Measurements from ENCODE around the gene CASS4.

CASS4 gene

GRCh38 chr20:56423886-56424285 is 11.8 kb downstream of the CASS4 start:
- Histone ChIP-seq H3K9ac (ENCODE audit: low read length) (no peak overlapping the region), H3K4me3 (ENCODE audit: low read length) (no peak overlapping the region), H3K4me1 (ENCODE audit: control insufficient read depth, insufficient read depth, low read length) (peaks cover 19% of the 10 kb centered on the region), H3K9me3 (ENCODE audit: control insufficient read depth, low read length) (no peaks in the 10 kb centered on the region), H3K27me3 (replicated peaks; ENCODE audit: control insufficient read depth, insufficient read depth, low read length) (no peaks in the 10 kb centered on the region), H3K36me3 (ENCODE audit: control insufficient read depth, insufficient read depth, low read length, severe bottlenecking) (no peaks in the 10 kb centered on the region)
- no peak for DNase-seq (ENCODE audit: low read depth)

GRCh38 chr20:56424931-56425330 is 12.9 kb downstream of the CASS4 start:
- no peaks in the 10 kb centered on the region for H3K9me3 ChIP-seq (ENCODE audit: control insufficient read depth, low read length)
- DNase-seq (ENCODE audit: low read depth): no peak
- H3K27me3 ChIP-seq (replicated peaks; ENCODE audit: control insufficient read depth, insufficient read depth, low read length): no peaks in the 10 kb centered on the region
- H3K4me3 ChIP-seq (ENCODE audit: low read length): no peak overlapping the region
- H3K9ac ChIP-seq (ENCODE audit: low read length): no peak overlapping the region
- H3K4me1 ChIP-seq (ENCODE audit: control insufficient read depth, insufficient read depth, low read length): peaks cover 22% of the 10 kb centered on the region
- no peaks in the 10 kb centered on the region for H3K36me3 ChIP-seq (ENCODE audit: control insufficient read depth, insufficient read depth, low read length, severe bottlenecking)

GRCh38 chr20:56426026-56426425 is 14.0 kb downstream of the CASS4 start:
- no peak for DNase-seq (ENCODE audit: low read depth)
- Histone ChIP-seq H3K4me1 (ENCODE audit: control insufficient read depth, insufficient read depth, low read length) (peaks cover 22% of the 10 kb centered on the region), H3K9ac (ENCODE audit: low read length) (no peak overlapping the region), H3K27me3 (replicated peaks; ENCODE audit: control insufficient read depth, insufficient read depth, low read length) (no peaks in the 10 kb centered on the region), H3K9me3 (ENCODE audit: control insufficient read depth, low read length) (no peaks in the 10 kb centered on the region), H3K36me3 (ENCODE audit: control insufficient read depth, insufficient read depth, low read length, severe bottlenecking) (no peaks in the 10 kb centered on the region), H3K4me3 (ENCODE audit: low read length) (no peak overlapping the region)

- DNase-seq (ENCODE audit: low read depth): no peak
- Histone ChIP-seq H3K27me3 (replicated peaks; ENCODE audit: control insufficient read depth, insufficient read depth, low read length) (no peaks in the 10 kb centered on the region), H3K9me3 (ENCODE audit: control insufficient read depth, low read length) (no peaks in the 10 kb centered on the region), H3K36me3 (ENCODE audit: control insufficient read depth, insufficient read depth, low read length, severe bottlenecking) (no peaks in the 10 kb centered on the region), H3K4me1 (ENCODE audit: control insufficient read depth, insufficient read depth, low read length) (peaks cover 21% of the 10 kb centered on the region), H3K9ac (ENCODE audit: low read length) (no peak overlapping the region), H3K4me3 (ENCODE audit: low read length) (no peak overlapping the region)
Observed at GRCh38 chr20:56426926-56427325, 14.9 kb downstream of the CASS4 start.

GRCh38 chr20:56427797-56428196 is 15.7 kb downstream of the CASS4 start:
- Histone ChIP-seq H3K36me3 (ENCODE audit: control insufficient read depth, insufficient read depth, low read length, severe bottlenecking) (no peaks in the 10 kb centered on the region), H3K4me3 (ENCODE audit: low read length) (no peak overlapping the region), H3K27me3 (replicated peaks; ENCODE audit: control insufficient read depth, insufficient read depth, low read length) (no peaks in the 10 kb centered on the region), H3K4me1 (ENCODE audit: control insufficient read depth, insufficient read depth, low read length) (peaks cover 14% of the 10 kb centered on the region), H3K9ac (ENCODE audit: low read length) (no peak overlapping the region), H3K9me3 (ENCODE audit: control insufficient read depth, low read length) (no peaks in the 10 kb centered on the region)
- no peak for DNase-seq (ENCODE audit: low read depth)

- Histone ChIP-seq H3K4me3 (ENCODE audit: low read length) (no peak overlapping the region), H3K36me3 (ENCODE audit: control insufficient read depth, insufficient read depth, low read length, severe bottlenecking) (no peaks in the 10 kb centered on the region), H3K9ac (ENCODE audit: low read length) (no peak overlapping the region), H3K9me3 (ENCODE audit: control insufficient read depth, low read length) (no peaks in the 10 kb centered on the region), H3K4me1 (ENCODE audit: control insufficient read depth, insufficient read depth, low read length) (peaks cover 14% of the 10 kb centered on the region), H3K27me3 (replicated peaks; ENCODE audit: control insufficient read depth, insufficient read depth, low read length) (no peaks in the 10 kb centered on the region)
- DNase-seq (ENCODE audit: low read depth): no peak
Observed at GRCh38 chr20:56428410-56428809, 16.4 kb downstream of the CASS4 start.

GRCh38 chr20:56428881-56429280 is 16.8 kb downstream of the CASS4 start:
- Histone ChIP-seq H3K36me3 (ENCODE audit: control insufficient read depth, insufficient read depth, low read length, severe bottlenecking) (no peaks in the 10 kb centered on the region), H3K27me3 (replicated peaks; ENCODE audit: control insufficient read depth, insufficient read depth, low read length) (no peaks in the 10 kb centered on the region), H3K9me3 (ENCODE audit: control insufficient read depth, low read length) (no peaks in the 10 kb centered on the region), H3K4me3 (ENCODE audit: low read length) (no peak overlapping the region), H3K9ac (ENCODE audit: low read length) (no peak overlapping the region), H3K4me1 (ENCODE audit: control insufficient read depth, insufficient read depth, low read length) (peaks cover 15% of the 10 kb centered on the region)
- DNase-seq (ENCODE audit: low read depth): no peak

- H3K4me3 ChIP-seq (ENCODE audit: low read length): no peak overlapping the region
- H3K36me3 ChIP-seq (ENCODE audit: control insufficient read depth, insufficient read depth, low read length, severe bottlenecking): no peaks in the 10 kb centered on the region
- H3K27me3 ChIP-seq (replicated peaks; ENCODE audit: control insufficient read depth, insufficient read depth, low read length): no peaks in the 10 kb centered on the region
- H3K4me1 ChIP-seq (ENCODE audit: control insufficient read depth, insufficient read depth, low read length): peaks cover 19% of the 10 kb centered on the region
- no peak overlapping the region for H3K9ac ChIP-seq (ENCODE audit: low read length)
- DNase-seq (ENCODE audit: low read depth): peak; percentile 37
- H3K9me3 ChIP-seq (ENCODE audit: control insufficient read depth, low read length): no peaks in the 10 kb centered on the region
Observed at GRCh38 chr20:56429502-56429901, 17.4 kb downstream of the CASS4 start.

GRCh38 chr20:56429941-56430340 is 17.9 kb downstream of the CASS4 start:
- H3K36me3 ChIP-seq (ENCODE audit: control insufficient read depth, insufficient read depth, low read length, severe bottlenecking): no peaks in the 10 kb centered on the region
- H3K27me3 ChIP-seq (replicated peaks; ENCODE audit: control insufficient read depth, insufficient read depth, low read length): no peaks in the 10 kb centered on the region
- no peak for DNase-seq (ENCODE audit: low read depth)
- no peak overlapping the region for H3K9ac ChIP-seq (ENCODE audit: low read length)
- peaks cover 20% of the 10 kb centered on the region for H3K4me1 ChIP-seq (ENCODE audit: control insufficient read depth, insufficient read depth, low read length)
- no peaks in the 10 kb centered on the region for H3K9me3 ChIP-seq (ENCODE audit: control insufficient read depth, low read length)
- no peak overlapping the region for H3K4me3 ChIP-seq (ENCODE audit: low read length)

GRCh38 chr20:56430461-56430860 is 18.4 kb downstream of the CASS4 start:
- no peaks in the 10 kb centered on the region for H3K27me3 ChIP-seq (replicated peaks; ENCODE audit: control insufficient read depth, insufficient read depth, low read length)
- peaks cover 22% of the 10 kb centered on the region for H3K4me1 ChIP-seq (ENCODE audit: control insufficient read depth, insufficient read depth, low read length)
- H3K9me3 ChIP-seq (ENCODE audit: control insufficient read depth, low read length): no peaks in the 10 kb centered on the region
- H3K4me3 ChIP-seq (ENCODE audit: low read length): no peak overlapping the region
- no peak for DNase-seq (ENCODE audit: low read depth)
- no peaks in the 10 kb centered on the region for H3K36me3 ChIP-seq (ENCODE audit: control insufficient read depth, insufficient read depth, low read length, severe bottlenecking)
- H3K9ac ChIP-seq (ENCODE audit: low read length): no peak overlapping the region

GRCh38 chr20:56430957-56431356 is 18.9 kb downstream of the CASS4 start:
- no peak overlapping the region for H3K9ac ChIP-seq (ENCODE audit: low read length)
- no peak overlapping the region for H3K4me3 ChIP-seq (ENCODE audit: low read length)
- H3K9me3 ChIP-seq (ENCODE audit: control insufficient read depth, low read length): no peaks in the 10 kb centered on the region
- H3K36me3 ChIP-seq (ENCODE audit: control insufficient read depth, insufficient read depth, low read length, severe bottlenecking): no peaks in the 10 kb centered on the region
- peaks cover 22% of the 10 kb centered on the region for H3K4me1 ChIP-seq (ENCODE audit: control insufficient read depth, insufficient read depth, low read length)
- H3K27me3 ChIP-seq (replicated peaks; ENCODE audit: control insufficient read depth, insufficient read depth, low read length): no peaks in the 10 kb centered on the region
- no peak for DNase-seq (ENCODE audit: low read depth)

- no peaks in the 10 kb centered on the region for H3K36me3 ChIP-seq (ENCODE audit: control insufficient read depth, insufficient read depth, low read length, severe bottlenecking)
- no peaks in the 10 kb centered on the region for H3K9me3 ChIP-seq (ENCODE audit: control insufficient read depth, low read length)
- H3K9ac ChIP-seq (ENCODE audit: low read length): no peak overlapping the region
- DNase-seq (ENCODE audit: low read depth): no peak
- H3K4me3 ChIP-seq (ENCODE audit: low read length): no peak overlapping the region
- H3K27me3 ChIP-seq (replicated peaks; ENCODE audit: control insufficient read depth, insufficient read depth, low read length): no peaks in the 10 kb centered on the region
- peaks cover 22% of the 10 kb centered on the region for H3K4me1 ChIP-seq (ENCODE audit: control insufficient read depth, insufficient read depth, low read length)
Observed at GRCh38 chr20:56431471-56431870, 19.4 kb downstream of the CASS4 start.

All from adipocyte (in vitro differentiated cells).